Renal cortical epithelial cell (primary cell): ENCODE results near the gene ZIM2. TPM values are rescaled to one million over a fixed set of nuclear protein-coding genes. Genes with fewer than 3 reads are reported as not detected.
"Not testable (repeated sequence)": the region's sequence is repeated elsewhere in the genome, so short reads cannot be mapped to it uniquely, and the experiment has no call there.

Experiments
- DNase-seq: peaks from one replicate; pipeline ENCODE4 v3.0.0-alpha.2; 2011; ENCODE audit warnings: low read depth
- total RNA-seq: library from RNA; depleted of rRNA; stranded (reverse); fragments of >200 nt; gene quantifications from 2 replicates; pipeline ENCODE4 v1.2.3, GENCODE V29; 2014

ZIM2 gene
- not detected in 2 replicates for total RNA-seq

DNA sequence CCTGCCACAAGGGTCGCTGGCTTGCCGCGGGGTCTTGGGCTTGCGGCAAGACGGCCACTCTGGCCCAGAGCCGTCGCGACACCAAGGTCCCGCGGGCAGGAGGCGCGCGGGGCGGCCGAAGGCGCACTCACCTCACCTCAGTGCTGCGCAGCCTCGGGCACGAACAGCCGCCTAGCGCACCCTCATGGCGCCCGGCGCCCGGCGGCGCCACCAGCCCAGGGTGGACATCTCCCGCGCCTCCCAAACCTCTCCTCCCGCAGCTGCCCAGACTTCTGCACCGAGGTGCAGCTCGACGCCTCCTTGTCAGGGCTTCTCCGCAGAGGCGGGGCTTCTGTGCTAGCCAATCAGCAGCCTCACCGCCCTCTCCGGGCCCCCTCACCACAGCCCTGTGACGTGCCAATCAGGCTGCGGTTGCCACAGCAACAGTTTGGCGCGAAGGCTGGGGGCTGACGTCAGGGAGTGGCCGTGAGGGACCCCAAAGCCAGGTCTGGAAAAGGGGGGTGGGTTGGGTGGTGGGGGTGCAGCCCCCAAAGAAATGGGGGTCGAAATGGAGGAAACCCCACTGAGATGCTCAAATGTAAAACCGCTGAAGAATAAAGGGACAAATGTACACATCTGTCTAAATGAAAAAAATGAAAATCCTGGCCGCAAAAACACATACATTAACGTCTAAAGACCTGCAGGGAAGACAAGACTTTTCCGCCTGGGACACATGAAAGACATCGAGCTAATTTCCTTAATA lies at the start of gene ZIM2, which contains the start of gene PEG3:
Gene ZIM2 (minus strand): TSS at position 276 of the 742 bp plus-strand sequence. CDS start 16,449 bp downstream, outside the sequence.
Gene PEG3 (minus strand): TSS at position 276 of the 742 bp plus-strand sequence. CDS start 16,071 bp downstream, outside the sequence.
- no peak for DNase-seq

DNA sequence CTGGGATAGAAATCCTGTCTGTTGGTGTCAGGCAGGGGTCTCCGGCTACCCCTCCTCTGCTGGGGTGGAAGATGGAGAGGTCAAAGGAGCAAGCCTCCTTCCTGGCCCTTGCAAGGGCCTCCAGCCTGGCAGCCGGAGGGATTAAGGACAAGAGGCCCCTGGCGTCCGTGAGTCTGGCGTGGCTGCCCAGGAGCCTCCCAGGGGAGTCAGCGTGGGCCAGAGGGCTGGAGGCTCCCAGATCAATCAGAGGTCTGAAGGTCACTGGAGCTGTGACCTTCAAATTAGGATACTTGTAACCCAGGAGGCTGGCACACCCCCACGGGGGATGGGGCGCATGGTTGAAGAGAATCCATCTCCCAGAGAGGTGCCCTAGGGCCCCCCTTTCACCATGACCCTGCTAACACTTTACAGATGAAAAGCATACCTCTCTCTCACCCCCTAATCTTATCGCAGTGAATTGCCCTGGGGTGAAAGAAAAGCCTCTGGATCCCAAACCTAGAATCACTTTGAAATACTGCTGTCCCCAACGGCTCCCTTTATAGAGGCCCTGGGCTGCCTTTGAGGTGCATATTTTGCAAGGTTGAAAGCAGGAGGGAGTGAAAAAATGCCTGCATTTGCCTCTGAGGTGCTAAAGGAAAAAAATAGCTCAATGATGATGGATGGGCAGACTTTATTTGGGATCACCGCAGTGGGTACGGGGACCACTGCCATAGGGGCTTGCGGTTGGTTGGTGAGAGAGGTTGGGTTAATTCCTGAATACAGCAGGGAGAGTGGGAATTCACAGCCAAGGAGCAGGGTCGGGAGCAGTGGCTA lies 44.9 kb upstream of the ZIM2 start:
- DNase-seq: no peak

GRCh38 chr19:56884441-56884840 lies 43.9 kb upstream of the ZIM2 start:
- no peak for DNase-seq

DNA sequence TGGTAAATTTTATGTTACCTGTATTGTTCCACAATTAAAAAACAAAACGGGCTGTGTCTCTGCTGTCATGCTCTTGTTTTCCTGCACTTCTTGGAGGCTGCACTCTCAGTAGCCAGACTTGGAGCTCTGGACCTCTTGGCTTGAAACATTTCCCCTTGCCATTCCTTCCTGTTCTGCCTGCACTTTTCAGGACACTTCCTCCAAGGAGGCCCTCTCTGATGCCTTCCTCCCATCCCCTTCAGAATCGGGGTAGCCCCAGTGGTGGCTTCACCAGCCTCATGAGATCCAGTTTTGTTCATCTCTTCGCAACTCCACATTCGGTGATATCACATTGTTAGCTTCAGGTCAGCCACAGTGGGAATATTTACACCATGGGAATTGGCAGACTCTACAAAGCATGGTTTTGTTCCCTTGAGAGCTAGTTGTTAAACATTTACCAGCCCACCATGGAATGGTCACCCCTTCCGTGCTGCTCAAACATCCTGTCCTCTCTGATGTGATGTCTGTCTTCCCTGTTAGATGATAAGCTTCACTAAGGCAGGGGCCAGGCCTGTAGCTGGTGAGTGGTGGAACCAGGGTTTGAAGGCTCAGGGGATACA lies 40.2 kb upstream of the ZIM2 start:
- DNase-seq: no peak

GRCh38 chr19:56877069-56877715 lies 36.7 kb upstream of the ZIM2 start:
- DNase-seq: no peak

DNA sequence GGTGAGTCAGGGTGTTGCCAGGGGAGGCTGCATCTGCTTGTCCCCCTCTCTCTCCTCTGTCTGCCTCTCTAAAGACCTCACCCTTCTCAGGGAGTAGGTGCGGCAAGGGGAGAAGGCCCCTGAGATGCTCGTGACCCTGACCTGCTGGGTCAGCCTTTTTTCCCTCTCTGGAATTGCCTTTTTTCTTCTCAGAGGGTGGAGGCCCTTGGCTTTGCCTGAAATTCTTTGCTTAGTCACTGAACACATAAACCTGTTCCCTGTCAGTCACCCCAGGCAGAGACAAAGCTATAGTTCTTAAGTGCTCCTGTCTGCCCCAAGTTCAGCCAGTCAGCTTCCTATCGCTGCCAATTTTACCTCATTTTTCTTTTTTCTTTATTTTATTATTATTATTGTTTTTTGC lies 35.2 kb upstream of the ZIM2 start:
- DNase-seq: no peak

GRCh38 chr19:56874530-56874929 lies 34.0 kb upstream of the ZIM2 start:
- DNase-seq: no peak

DNA sequence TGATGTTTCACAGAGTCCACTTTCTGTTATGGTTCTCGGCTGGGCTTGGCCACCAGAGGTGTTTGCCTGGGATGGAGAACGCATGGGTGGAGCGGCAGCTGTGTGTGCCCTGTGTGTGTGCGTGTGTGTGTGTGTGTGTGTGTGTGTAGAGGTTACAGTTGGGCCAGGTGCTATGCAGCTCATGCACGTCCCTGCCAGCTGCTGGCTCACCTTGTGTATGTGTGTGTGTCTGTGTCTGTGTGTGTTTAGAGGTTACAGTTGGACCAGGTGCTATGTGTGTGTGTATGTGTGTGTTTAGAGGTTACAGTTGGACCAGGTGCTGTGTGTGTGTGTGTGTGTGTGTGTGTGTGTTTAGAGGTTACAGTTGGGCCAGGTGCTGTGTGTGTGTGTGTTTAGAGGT lies 33.0 kb upstream of the ZIM2 start:
- DNase-seq: no peak

- DNase-seq: no peak
Measured at GRCh38 chr19:56869886-56870285, 29.4 kb upstream of the ZIM2 start.

- DNase-seq: no peak
Measured at GRCh38 chr19:56868446-56868845, 27.9 kb upstream of the ZIM2 start.

GRCh38 chr19:56866538-56866937 lies 26.0 kb upstream of the ZIM2 start:
- DNase-seq: no peak

DNA sequence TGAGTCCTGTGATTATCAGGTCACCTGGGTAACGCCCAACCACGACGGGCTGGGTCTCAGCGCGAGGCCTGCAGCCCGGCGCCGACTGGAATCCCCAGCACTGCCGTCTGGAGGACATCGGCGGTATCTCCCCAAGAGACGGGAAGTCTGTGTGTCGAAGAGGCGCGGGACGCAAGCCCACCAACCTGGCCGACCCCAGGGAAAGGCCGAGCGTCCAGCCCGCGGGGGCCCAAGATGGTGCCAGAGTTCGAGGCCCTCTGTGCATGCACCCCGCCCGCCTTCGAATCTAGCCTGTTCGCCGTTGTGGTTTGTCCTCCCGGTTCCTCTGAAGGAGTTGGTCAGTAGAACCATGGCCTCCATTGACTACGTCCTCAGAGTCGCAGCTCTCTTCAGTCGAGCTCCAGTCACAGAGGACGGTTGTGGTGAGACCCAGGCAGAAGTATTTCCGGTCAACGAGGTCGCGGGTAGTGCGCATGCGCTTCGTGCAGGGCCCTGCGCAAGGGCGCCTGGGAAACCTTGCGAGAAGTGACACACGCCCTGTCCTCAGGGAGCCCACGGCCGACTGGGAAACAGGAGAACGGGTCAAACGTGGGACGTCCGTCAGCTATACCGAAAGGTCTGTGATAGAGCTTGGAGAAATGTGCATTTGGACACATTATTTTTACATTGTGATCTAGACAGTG lies 24.1 kb upstream of the ZIM2 start:
- DNase-seq: no peak

DNA sequence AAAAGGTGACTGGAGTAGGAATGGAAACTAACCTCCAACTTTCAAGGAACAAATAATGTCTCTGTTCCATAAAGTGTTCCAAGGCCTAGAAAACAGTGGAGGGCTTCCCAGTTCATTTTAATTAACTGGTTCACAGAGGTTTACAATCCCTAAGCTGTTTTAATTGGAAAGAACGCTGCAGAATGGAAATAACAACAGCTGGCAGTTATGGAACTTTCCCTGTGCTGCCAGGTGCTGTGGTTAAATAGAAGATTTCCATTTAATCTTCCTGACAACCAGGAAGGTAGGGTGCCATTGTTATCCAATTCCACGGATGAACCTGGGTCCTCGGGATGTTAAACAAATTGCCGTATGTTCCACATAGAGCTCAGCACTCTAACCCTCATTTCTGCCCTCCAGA lies 22.2 kb upstream of the ZIM2 start:
- DNase-seq: no peak

DNA sequence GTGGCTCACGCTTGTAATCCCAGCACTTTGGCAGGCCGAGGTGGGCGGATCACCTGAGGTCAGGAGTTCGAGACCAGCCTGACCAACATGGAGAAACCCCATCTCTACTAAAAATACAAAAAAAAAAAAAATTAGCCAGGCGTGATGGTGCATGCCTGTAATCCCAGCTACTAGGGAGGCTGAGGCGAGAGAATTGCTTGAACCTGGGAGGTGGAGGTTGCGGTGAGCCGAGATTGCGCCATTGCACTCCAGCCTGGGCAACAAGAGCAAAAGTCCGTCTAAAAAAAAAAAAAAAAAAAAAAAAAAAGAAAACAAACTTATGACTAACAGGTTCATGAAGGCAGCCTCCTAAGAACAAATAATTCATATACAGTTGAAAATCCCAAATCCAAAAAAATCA lies 19.9 kb upstream of the ZIM2 start:
- DNase-seq: not testable (repeated sequence)

DNA sequence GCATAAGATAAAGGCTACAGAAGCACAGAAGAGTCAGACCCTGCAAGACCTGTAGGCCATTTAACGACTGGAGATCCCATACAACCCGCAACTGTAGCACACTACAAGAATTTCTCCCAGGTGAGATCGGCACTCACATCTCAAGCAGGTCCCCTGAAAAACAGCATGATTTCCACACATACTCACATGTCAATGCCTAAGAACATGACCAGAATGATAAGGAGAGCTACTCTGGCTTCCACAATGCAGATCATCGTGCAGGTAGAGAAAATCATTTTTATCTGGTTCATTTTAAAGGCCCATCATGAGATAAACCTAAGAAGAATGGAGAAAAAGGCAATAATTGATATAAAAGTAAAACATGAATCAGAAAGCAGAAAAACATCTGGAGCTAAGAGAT lies 17.5 kb upstream of the ZIM2 start:
- no peak for DNase-seq

- DNase-seq: no peak
Measured at GRCh38 chr19:56856822-56857221, 16.3 kb upstream of the ZIM2 start.

- DNase-seq: not testable (repeated sequence)
Measured at GRCh38 chr19:56852361-56852760, 11.8 kb upstream of the ZIM2 start.

DNA sequence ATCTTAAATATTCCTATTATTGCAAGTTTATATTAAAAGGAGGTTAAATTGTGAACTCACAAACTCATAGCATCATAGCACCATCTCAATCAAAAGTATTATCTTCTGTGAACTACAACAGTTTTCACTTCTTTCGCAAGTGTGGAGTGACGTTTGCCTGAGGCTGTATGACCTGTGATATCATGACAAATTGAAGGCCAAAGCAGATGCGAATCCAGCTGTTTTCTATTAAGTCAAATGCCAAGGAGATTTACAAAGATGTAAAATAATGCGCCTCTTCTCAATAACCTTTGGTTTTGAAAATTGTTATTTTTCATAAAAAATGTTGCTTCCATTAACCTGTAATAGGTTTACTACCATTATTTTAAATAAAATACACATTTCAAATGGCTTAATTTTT lies 7.6 kb upstream of the ZIM2 start:
- no peak for DNase-seq

DNA sequence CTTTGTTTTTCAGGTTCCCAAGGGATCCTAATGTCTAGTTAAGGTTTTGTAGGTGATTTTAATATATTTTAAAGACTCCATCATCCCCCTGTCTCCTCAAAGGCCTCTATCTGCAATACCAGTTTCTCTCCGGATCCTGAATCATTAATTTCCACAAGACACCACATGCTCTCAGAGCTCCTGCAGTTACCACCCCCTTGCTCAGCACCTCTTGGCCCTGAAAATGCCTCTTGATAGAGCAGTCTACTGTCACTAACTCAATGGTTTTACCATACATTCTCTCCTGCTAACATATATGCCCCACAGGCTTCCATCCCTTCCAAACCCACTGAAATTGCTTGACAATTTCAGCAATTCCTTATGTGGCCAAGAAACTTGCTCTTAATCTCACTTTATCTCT lies 1.9 kb upstream of the ZIM2 start:
- DNase-seq: no peak

- no peak for DNase-seq
Measured at GRCh38 chr19:56841193-56841543, 642 bp upstream of the ZIM2 start.

DNA sequence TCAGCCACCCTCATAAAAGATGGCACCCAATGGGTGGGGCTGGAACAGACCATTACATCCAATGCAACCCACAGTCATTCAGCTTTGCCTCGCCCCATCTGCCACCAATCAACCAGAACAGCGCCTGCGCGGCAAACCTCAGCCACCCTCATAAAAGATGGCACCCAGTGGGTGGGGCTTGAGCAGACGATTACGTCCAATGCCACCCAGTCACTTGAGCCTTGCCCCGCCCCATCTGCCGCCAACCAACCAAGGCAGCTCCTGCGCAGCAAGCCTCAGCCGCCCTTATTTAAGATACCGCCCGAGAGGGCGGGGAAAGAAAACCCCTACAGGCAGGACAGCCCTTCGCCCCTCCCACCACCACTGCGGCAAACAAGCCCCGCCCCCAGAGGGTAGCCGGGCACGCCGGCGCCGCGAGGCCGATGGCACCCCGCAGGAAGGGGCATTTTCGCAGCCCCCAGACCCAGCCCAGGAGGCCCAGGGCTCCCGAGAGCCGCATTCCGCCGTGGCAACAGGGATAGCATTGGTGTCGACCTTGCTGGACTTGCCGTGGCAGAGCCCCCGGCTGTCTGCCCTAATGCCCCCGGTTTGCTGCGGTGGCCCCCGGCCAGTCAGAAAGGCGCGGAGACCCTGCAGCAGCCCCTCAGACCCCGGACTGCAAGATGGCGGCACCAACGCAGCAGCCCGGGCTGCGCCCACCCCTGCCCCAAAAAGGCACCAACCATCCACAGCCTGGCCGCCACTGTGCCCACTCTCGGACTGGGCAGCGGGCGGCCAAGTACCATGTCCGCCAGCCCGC lies 675 bp downstream of the ZIM2 start:
- DNase-seq: peak; percentile 76
